Activated CD4-positive, alpha-beta T cell treated with anti-CD3 and anti-CD28 coated beads, Interleukin-2, amount 50 U/mL, for 1 hour (primary cell): ENCODE data around the gene ROPN1L.

Experiments
- DNase-seq: peaks from one replicate; pipeline ENCODE4 v3.0.0-alpha.2; 2020

The ROPN1L gene

GRCh38 chr5:10459080-10460055 is 17.7 kb downstream of the ROPN1L start:
- no peak for DNase-seq

GRCh38 chr5:10460252-10460906 is 18.7 kb downstream of the ROPN1L start:
- no peak for DNase-seq

GRCh38 chr5:10461041-10461440 is 19.4 kb downstream of the ROPN1L start:
- no peak for DNase-seq

GRCh38 chr5:10461904-10462555 is 20.4 kb downstream of the ROPN1L start:
- no peak for DNase-seq

DNA sequence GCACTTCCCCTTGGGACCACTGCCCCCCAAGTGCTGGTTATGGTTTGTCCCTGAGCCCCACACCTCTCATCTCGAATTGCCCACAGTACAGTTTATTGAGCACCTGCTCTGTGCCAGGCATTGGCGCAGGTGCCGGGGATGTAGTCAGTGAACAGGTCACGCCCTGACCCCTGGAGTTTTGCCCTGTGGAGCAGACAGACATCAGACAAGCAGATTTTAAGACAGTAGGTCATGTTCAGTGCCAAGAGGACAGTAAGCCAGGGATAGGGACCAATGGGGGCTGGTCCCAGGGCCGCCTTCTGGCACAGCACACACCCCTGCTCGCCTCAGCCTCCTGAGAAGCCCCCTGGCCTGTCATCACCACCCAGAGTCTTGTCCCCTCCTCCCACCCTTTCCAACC is 21.9 kb downstream of the ROPN1L start:
- no peak for DNase-seq

- no peak for DNase-seq
Measured at GRCh38 chr5:10464173-10464572, 22.5 kb downstream of the ROPN1L start.

- no peak for DNase-seq
Measured at GRCh38 chr5:10465726-10466125, 24.0 kb downstream of the ROPN1L start.

GRCh38 chr5:10466446-10467073 is 24.9 kb downstream of the ROPN1L start:
- no peak for DNase-seq

- DNase-seq = no peak
Measured at GRCh38 chr5:10467281-10468198, 25.9 kb downstream of the ROPN1L start.

DNA sequence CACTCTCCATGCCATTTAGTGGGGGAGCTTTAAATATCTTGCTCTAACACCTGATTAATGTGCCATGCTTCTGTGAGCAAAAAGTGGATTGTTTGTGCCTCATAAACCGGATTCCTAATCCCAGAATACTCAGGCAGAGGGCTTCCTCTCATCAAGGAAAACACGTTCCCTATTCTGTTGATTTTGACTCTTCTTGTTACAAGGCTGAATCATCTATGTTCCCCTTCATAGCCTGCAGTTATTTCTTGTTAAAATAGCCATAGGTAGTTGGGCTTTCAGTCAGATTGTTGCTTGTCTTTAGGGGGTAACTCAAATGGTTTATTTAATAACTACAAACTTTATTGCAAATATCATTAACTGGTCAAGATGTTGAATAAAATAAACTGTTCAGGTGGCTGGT is 26.6 kb downstream of the ROPN1L start:
- DNase-seq = no peak

- DNase-seq = no peak
Measured at GRCh38 chr5:10469253-10470050, 27.8 kb downstream of the ROPN1L start.

GRCh38 chr5:10470669-10471068 is 29.0 kb downstream of the ROPN1L start:
- no peak for DNase-seq

DNA sequence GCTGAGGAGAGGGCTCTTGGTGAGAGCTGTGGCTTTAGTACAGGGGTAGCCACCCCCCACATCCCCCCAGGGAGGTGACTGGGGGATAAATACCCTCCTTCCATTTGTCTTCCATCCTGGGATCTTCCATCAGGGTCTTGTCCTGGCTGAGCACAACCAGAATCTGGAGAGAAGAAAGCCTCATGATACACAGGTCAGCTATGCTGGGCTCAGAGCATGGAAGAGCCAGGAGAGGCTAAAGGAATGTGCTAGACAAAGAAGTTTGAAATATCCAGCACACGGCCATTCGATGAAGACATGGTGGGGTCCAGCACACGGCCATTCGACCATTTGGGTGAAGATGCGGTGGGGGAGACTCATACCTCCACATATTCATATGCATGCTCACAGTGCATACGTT is 30.0 kb downstream of the ROPN1L start:
- no peak for DNase-seq

DNA sequence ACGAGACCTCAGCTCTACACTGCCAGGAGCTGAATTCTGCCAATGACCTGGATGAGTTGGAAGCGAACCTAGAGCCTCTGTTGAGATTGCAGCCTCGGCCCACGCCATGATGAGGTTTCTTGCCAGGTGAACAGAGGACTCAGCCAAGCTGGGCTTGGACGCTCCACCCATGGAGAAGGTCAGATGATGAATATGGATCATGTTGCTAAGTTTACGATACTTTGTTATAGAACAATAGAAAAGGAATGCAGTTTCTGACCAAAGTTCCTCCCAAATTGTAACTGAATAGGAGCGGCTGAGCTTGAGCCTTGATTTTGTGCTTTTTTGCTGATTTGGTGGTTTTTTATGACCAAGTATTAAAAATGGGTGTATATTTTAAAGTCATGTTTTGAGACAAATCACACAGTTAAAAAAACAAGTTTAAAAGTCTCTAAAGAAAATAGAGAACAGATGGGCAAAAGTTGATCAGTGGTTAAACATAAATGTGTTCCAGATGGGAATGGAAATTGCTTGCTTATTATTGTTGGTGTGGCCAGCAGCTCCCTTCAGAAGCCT is 32.9 kb downstream of the ROPN1L start:
- DNase-seq = no peak

GRCh38 chr5:10475931-10476676 is 34.4 kb downstream of the ROPN1L start:
- DNase-seq = no peak

- no peak for DNase-seq
Measured at GRCh38 chr5:10476878-10477277, 35.2 kb downstream of the ROPN1L start.

DNA sequence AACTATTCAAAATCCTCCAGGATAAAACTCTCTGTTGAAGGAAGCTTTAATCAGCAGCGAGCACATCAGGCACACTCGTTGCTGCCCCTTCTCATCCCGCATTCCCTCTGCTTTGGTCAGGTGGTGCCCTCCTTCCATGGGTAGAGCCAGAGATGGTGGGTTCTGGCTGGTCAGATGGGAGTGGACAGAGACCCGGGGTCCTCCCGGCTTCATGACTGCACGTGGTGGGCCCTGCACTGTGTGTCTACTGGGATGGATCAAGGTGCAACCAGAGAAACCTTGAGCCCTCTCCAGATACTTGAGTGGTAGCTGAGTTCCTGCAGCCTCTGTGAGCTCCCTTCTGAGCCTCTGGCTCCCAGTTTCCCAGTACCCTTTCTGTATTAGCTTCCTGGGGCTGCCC is 36.3 kb downstream of the ROPN1L start:
- DNase-seq = no peak

DNA sequence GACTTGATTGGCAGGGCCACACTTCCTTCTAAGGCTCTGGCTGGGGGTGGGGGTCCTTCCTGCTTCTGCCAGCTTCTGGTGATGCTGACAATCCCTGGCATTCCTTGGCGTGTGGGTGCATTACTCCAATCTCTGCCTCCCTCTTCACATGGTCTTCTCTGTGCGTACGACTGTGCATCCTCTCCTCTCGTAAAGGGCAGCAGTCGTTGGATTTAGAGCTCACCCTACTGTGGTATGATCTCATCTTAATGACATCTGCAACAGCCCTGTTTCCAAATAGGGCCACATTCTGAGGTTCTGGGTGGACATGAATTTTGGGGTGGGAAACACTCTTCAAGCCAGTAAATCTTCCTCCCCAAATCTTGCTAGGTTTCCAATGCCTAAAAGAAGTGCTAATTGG is 36.8 kb downstream of the ROPN1L start:
- DNase-seq = no peak

- no peak for DNase-seq
Measured at GRCh38 chr5:10479154-10479721, 37.6 kb downstream of the ROPN1L start.
